IMR-90 (cell line): ENCODE measurements around the gene SYT11. TPM values are rescaled to one million over a fixed set of nuclear protein-coding genes. Genes with fewer than 3 reads are reported as not detected.

Experiments
- ATAC-seq: fragments of 200-7000 bp; cut with Tn5 transposase; 2 replicates; pipeline ENCODE4 v1.9.1; 2020; ENCODE audit warnings: low read depth, mild to moderate bottlenecking, moderate library complexity
- BruUV-seq: library from RNA; stranded (reverse); fragments of 400-500 nt; replicated peaks from 2 replicates; lab custom pipeline; 2021; lab: Mats Ljungman, UMichigan
- CTCF ChIA-PET: fragments of 300-600 bp; formaldehyde crosslinking; extraction: SDS; loops from one replicate; lab custom pipeline; 2021; ENCODE audit warnings: antibody characterized with exemption; lab: Yijun Ruan, JAX
- POLR2A ChIA-PET: fragments of 300-600 bp; sonication (Branson Sonifier 250); formaldehyde crosslinking; loops from one replicate; lab custom pipeline; 2022; ENCODE audit warnings: antibody characterized with exemption; ENCODE audit not compliant: unreplicated experiment; lab: Charles Lee
- DNase-seq: peaks from one replicate; pipeline ENCODE4 v3.0.0; 2013
- H2AFZ ChIP-seq: replicated peaks from 2 replicates; pipeline ENCODE3; 2013; ENCODE audit warnings: low read length, mild to moderate bottlenecking; ENCODE audit not compliant: poor library complexity
- H2AK5ac ChIP-seq: 2 replicates; pipeline ENCODE4 v1.6.1; 2013; ENCODE audit warnings: low read depth, low read length, inconsistent platforms
- H2AK9ac ChIP-seq: replicated peaks from 2 replicates; pipeline ENCODE3; 2013; ENCODE audit warnings: mild to moderate bottlenecking, low read depth, low read length, moderate library complexity; ENCODE audit not compliant: poor library complexity
- H2BK120ac ChIP-seq: 2 replicates; pipeline ENCODE4 v1.6.1; 2013; ENCODE audit warnings: low read depth, low read length, inconsistent platforms
- H2BK15ac ChIP-seq: 3 replicates; pipeline ENCODE4 v1.6.1; 2013; ENCODE audit warnings: low read depth, low read length, inconsistent platforms
- H2BK20ac ChIP-seq: 2 replicates; pipeline ENCODE4 v1.6.1; 2013; ENCODE audit warnings: low read depth, mild to moderate bottlenecking, inconsistent platforms, low read length, moderate library complexity
- H2BK5ac ChIP-seq: 2 replicates; pipeline ENCODE4 v1.6.1; 2013; ENCODE audit warnings: mild to moderate bottlenecking, low read depth, low read length, inconsistent platforms; ENCODE audit not compliant: poor library complexity, severe bottlenecking
- H3K14ac ChIP-seq: replicated peaks from 2 replicates; pipeline ENCODE4 v1.6.1; 2013; ENCODE audit warnings: low read depth, low read length, inconsistent platforms
- H3K18ac ChIP-seq: 2 replicates; pipeline ENCODE4 v1.6.1; 2013; ENCODE audit warnings: low read depth, low read length, control low read depth
- H3K23ac ChIP-seq: 2 replicates; pipeline ENCODE4 v1.6.1; 2013; ENCODE audit warnings: low read depth, low read length, inconsistent platforms
- H3K27ac ChIP-seq: 2 replicates; pipeline ENCODE4 v1.5.1; 2013; ENCODE audit warnings: mild to moderate bottlenecking, control low read depth, low read length; ENCODE audit not compliant: insufficient read depth
- H3K27me3 ChIP-seq: 2 replicates; pipeline ENCODE4 v1.6.1; 2013; ENCODE audit warnings: low read length; ENCODE audit not compliant: control insufficient read depth, insufficient read depth
- H3K36me3 ChIP-seq: 2 replicates; pipeline ENCODE4 v1.6.1; 2013; ENCODE audit warnings: low read length, mixed read lengths; ENCODE audit not compliant: control insufficient read depth, insufficient read depth
- H3K4ac ChIP-seq: 2 replicates; pipeline ENCODE4 v1.6.1; 2013; ENCODE audit warnings: low read depth, low read length, inconsistent platforms
- H3K4me1 ChIP-seq: 2 replicates; pipeline ENCODE4 v1.6.1; 2013; ENCODE audit warnings: low read length, mixed read lengths; ENCODE audit not compliant: control insufficient read depth, insufficient read depth
- H3K4me2 ChIP-seq: 2 replicates; pipeline ENCODE4 v1.6.1; 2013; ENCODE audit warnings: low read depth, mild to moderate bottlenecking, control low read depth, low read length, moderate library complexity
- H3K4me3 ChIP-seq: 2 replicates; pipeline ENCODE4 v1.5.1; 2013; ENCODE audit warnings: low read depth, mild to moderate bottlenecking, control low read depth, low read length, moderate library complexity; ENCODE audit not compliant: insufficient read depth
- H3K56ac ChIP-seq: 2 replicates; pipeline ENCODE4 v1.6.1; 2013; ENCODE audit warnings: low read length, inconsistent platforms; ENCODE audit not compliant: insufficient read depth; ENCODE audit errors: extremely low read depth
- H3K79me1 ChIP-seq, 2 experiments: 2 replicates each; pipeline ENCODE4 v1.6.1; 2013; ENCODE audit warnings: low read length in 2 of 2, inconsistent platforms in 1 of 2, low read depth in 1 of 2
- H3K9ac ChIP-seq: 2 replicates; pipeline ENCODE4 v1.6.1; 2013; ENCODE audit warnings: low read depth, low read length, control low read depth
- H3K9me1 ChIP-seq: 2 replicates; pipeline ENCODE4 v1.6.1; 2013; ENCODE audit warnings: low read length, inconsistent platforms; ENCODE audit not compliant: insufficient read depth
- H3K9me3 ChIP-seq: 2 replicates; pipeline ENCODE4 v1.6.1; 2013; ENCODE audit warnings: low read length; ENCODE audit not compliant: control insufficient read depth, insufficient read depth
- H4K20me1 ChIP-seq: 2 replicates; pipeline ENCODE4 v1.6.1; 2013; ENCODE audit warnings: low read length, inconsistent platforms; ENCODE audit not compliant: insufficient read depth
- H4K5ac ChIP-seq: 2 replicates; pipeline ENCODE4 v1.6.1; 2013; ENCODE audit warnings: mild to moderate bottlenecking, low read depth, low read length, control low read depth
- H4K8ac ChIP-seq, 2 experiments: 2 replicates each; pipeline ENCODE4 v1.6.1; 2013; ENCODE audit warnings: low read depth in 2 of 2, low read length in 2 of 2, control low read depth in 1 of 2, inconsistent platforms in 1 of 2
- H4K91ac ChIP-seq: 2 replicates; pipeline ENCODE4 v1.6.1; 2013; ENCODE audit warnings: low read depth, low read length, inconsistent platforms; ENCODE audit not compliant: insufficient read depth
- BHLHE40 ChIP-seq: fragments of 150-350 bp; IDR thresholded peaks from 2 replicates; pipeline ENCODE4 v1.6.1; 2016; ENCODE audit warnings: mild to moderate bottlenecking, low read depth, low read length
- MXI1 ChIP-seq: IDR thresholded peaks from 2 replicates; pipeline ENCODE4 v1.6.1; 2012; ENCODE audit warnings: low read depth, mild to moderate bottlenecking, low read length, moderate library complexity, borderline replicate concordance
- WGBS, 2 experiments: methylation state at CpG; one replicate each; pipeline versions ENCODE4 v1.1.5 to v1.1.7; 2013; ENCODE audit warnings: missing lambda C conversion rate in 2 of 2; ENCODE audit not compliant: insufficient read length in 1 of 2; ENCODE audit errors: extremely low coverage in 2 of 2; 5-methylcytosine and 5-hydroxymethylcytosine counted together
- dilution Hi-C: fragments of 300-500 bp; cut with HindIII; formaldehyde crosslinking; loops from one replicate; pipeline ENCODE4 v1.14.3; 2018; ENCODE audit warnings: low sequenced_read_pairs; ENCODE audit not compliant: unreplicated experiment
- in situ Hi-C: fragments of 300-500 bp; cut with MboI; formaldehyde crosslinking; loops from 3 replicates; pipeline ENCODE4 v1.14.3; 2019; ENCODE audit warnings: low sequenced_read_pairs, inconsistent platforms, mixed read lengths
- intact Hi-C: fragments of 100-400 bp; cut with micrococcal nuclease; formaldehyde crosslinking; loops from 2 replicates; pipeline ENCODE4 v1.10.0; 2022
- polyA plus RNA-seq, 3 experiments: library from polyadenylated mRNA; depleted of rRNA; stranded (reverse); fragments of >200 nt; gene quantifications; 2 replicates each; pipeline ENCODE4 v1.2.3, GENCODE V29; 2012; ENCODE audit warnings: low replicate concordance in 1 of 3
- total RNA-seq: library from RNA; depleted of rRNA; stranded (reverse); fragments of >200 nt; gene quantifications from 2 replicates; pipeline ENCODE4 v1.2.3, GENCODE V29; 2012

Gene SYT11
- total and polyA plus RNA-seq, 2 of the 4 experiments (the other 2 are of a cell fraction): 22.9 to 43.7 TPM

DNA sequence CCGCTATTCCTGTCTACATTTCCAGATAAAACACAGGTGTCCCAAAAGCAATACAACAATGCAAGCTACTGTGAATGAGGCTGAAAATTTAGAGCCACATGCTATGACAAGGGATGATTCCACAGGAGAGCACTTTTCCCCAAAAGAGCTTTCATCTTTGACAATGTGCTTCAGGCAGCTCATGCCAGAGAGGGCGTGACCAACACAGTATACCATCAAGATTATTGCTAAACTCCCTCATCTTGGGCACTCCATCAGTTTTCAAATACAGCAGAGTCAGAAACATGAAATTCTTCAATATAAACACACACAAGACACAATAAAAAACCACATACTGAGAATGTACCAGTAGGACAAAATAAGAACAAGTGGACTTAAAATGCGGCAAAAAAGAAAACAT lies 9.0 kb upstream of the SYT11 start:
- CTCF ChIA-PET: no interaction called here
- Histone ChIP-seq H3K18ac (no peak overlapping the region), H3K79me1 (peaks cover 14 to 59% of the 10 kb centered on the region in 2 experiments), H3K4me3 (no peak overlapping the region), H3K4ac (no peak overlapping the region), H3K4me2 (no peak overlapping the region), H3K56ac (no peak overlapping the region), H2BK5ac (no peak overlapping the region), H2AFZ (no peak overlapping the region), H4K8ac (no peak overlapping the region), H4K91ac (no peak overlapping the region), H3K27ac (no peak overlapping the region), H2AK5ac (no peak overlapping the region), H3K9me3 (no peaks in the 10 kb centered on the region), H3K9ac (no peak overlapping the region), H3K36me3 (peaks cover 32% of the 10 kb centered on the region), H2BK120ac (no peak overlapping the region), H3K27me3 (no peaks in the 10 kb centered on the region), H2AK9ac (no peak overlapping the region), H3K4me1 (no peaks in the 10 kb centered on the region), H3K9me1 (peaks cover 4% of the 10 kb centered on the region), H2BK20ac (no peak overlapping the region), H3K23ac (no peak overlapping the region), H2BK15ac (no peak overlapping the region), H4K5ac (no peak overlapping the region), H4K20me1 (peaks cover 7% of the 10 kb centered on the region; the same call in 1 of the 2 replicates), H3K14ac (no peak overlapping the region)
- DNase-seq: no peak
- POLR2A ChIA-PET: no interaction called here
- no peak for ATAC-seq
- BruUV-seq: no TSS peak
- intact Hi-C loops: no loop called here
- dilution Hi-C loops: no loop called here
- WGBS, 2 experiments: 83% methylated on average over 1 of the region's 3 CpGs; no CpG with 5 or more reads in 1 of the 2 experiments
- TF ChIP-seq BHLHE40: no peak
- TF ChIP-seq MXI1: no peak
- in situ Hi-C loops: no loop called here
